ENCODE results near the gene SYT5. TPM values are rescaled to one million over a fixed set of nuclear protein-coding genes. Genes with fewer than 3 reads are reported as not detected.
A peak's percentile ranks its signal among the peaks of the same experiment; 100 is the strongest.

Gene SYT5
- total and polyA plus RNA-seq, 2 experiments from 2014 or later: 0.12 TPM; not detected in 1

- H3K36me3 ChIP-seq: no peaks in the 10 kb centered on the region
- H3K4me1 ChIP-seq (ENCODE audit: low read depth): peaks cover 15% of the 10 kb centered on the region
- TF ChIP-seq CTCF (IDR thresholded peaks at IDR 0.05; ENCODE audit: low read depth, low read length): no peak
- H3K27ac ChIP-seq: no peak overlapping the region
- H3K4me3 ChIP-seq: no peak overlapping the region
- H3K9me3 ChIP-seq (ENCODE audit: low read depth): no peaks in the 10 kb centered on the region
- H3K27me3 ChIP-seq: peaks cover 22% of the 10 kb centered on the region
- DNase-seq (ENCODE audit: low read depth in 1 of 2, low spot score in 1 of 2): no peak
Observed at GRCh38 chr19:55161571-55162322, 18.3 kb downstream of the SYT5 start.

- H3K27me3 ChIP-seq: peaks cover 22% of the 10 kb centered on the region
- peaks cover 15% of the 10 kb centered on the region for H3K4me1 ChIP-seq (ENCODE audit: low read depth)
- DNase-seq (ENCODE audit: low read depth in 1 of 2, low spot score in 1 of 2): no peak
- no peak overlapping the region for H3K4me3 ChIP-seq
- no peaks in the 10 kb centered on the region for H3K9me3 ChIP-seq (ENCODE audit: low read depth)
- H3K36me3 ChIP-seq: no peaks in the 10 kb centered on the region
- TF ChIP-seq CTCF (IDR thresholded peaks at IDR 0.05; ENCODE audit: low read depth, low read length): no peak
- H3K27ac ChIP-seq: no peak overlapping the region
Observed at GRCh38 chr19:55160986-55161365, 19.1 kb downstream of the SYT5 start.

- H3K4me3 ChIP-seq: no peak overlapping the region
- peaks cover 22% of the 10 kb centered on the region for H3K27me3 ChIP-seq
- TF ChIP-seq CTCF (IDR thresholded peaks at IDR 0.05; ENCODE audit: low read depth, low read length): peak; percentile 96
Observed at GRCh38 chr19:55160128-55160985, 19.7 kb downstream of the SYT5 start.

DNA sequence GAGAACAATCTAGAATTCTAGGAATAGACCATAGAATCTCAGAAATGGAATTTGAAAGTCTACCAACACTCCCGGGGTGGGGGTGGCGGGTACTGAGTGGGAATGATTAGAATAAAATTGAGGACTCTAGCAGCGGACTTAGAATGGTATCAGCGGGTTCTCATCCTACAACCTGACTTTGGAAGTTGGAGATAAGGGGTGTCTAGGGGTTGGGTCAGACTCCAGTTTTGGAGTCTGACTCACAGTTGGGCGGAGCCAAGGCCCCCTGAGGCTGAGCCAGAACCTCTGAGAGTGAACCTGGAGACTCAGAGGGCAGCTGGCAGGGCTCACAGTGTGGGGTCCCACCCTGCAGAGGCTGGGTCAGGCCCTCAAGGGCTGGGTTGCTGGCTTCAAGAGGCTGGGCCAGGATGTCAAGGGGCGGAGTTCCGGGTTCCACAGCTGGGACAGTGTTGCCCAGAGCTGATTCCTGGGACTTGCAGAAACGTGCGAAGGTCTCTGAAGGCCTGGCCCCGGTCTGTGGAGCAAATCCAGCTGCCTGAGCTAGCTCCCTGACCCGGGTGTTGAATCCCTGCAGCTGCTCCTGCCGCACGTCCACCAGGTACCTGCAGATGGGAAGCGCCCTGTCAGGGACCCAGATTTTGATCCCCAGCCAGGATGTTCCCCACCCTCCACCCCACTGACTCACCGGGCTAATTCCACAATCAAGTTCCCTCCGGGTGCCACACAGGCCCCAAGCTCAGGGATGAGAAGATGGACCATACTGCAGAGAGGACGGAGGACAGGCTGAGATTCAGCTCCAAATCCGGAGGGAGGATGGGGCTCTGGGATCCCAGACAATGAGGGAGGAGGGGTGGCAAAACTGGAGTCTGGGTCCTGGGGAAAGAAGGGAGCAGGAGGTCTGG, 21.0 kb downstream of the SYT5 start:
- no peaks in the 10 kb centered on the region for H3K36me3 ChIP-seq
- H3K27me3 ChIP-seq: peaks cover 22% of the 10 kb centered on the region
- DNase-seq (ENCODE audit: low read depth in 1 of 2, low spot score in 1 of 2): peak; percentile 51 to 70
- H3K4me3 ChIP-seq: no peak overlapping the region
- H3K4me1 ChIP-seq (ENCODE audit: low read depth): peaks cover 15% of the 10 kb centered on the region
- peak overlapping the region; percentile 48 for H3K27ac ChIP-seq
- no peaks in the 10 kb centered on the region for H3K9me3 ChIP-seq (ENCODE audit: low read depth)
- TF ChIP-seq CTCF (IDR thresholded peaks at IDR 0.05; ENCODE audit: low read depth, low read length): no peak

More at GRCh38 chr19:55160128-55160985, 19.7 kb downstream of the SYT5 start:
- DNase-seq (ENCODE audit: low read depth in 1 of 2, low spot score in 1 of 2): peak; percentile 89 to 92
- Histone ChIP-seq H3K9me3 (ENCODE audit: low read depth) (no peaks in the 10 kb centered on the region), H3K36me3 (no peaks in the 10 kb centered on the region), H3K4me1 (ENCODE audit: low read depth) (peaks cover 15% of the 10 kb centered on the region), H3K27ac (no peak overlapping the region)

DNA sequence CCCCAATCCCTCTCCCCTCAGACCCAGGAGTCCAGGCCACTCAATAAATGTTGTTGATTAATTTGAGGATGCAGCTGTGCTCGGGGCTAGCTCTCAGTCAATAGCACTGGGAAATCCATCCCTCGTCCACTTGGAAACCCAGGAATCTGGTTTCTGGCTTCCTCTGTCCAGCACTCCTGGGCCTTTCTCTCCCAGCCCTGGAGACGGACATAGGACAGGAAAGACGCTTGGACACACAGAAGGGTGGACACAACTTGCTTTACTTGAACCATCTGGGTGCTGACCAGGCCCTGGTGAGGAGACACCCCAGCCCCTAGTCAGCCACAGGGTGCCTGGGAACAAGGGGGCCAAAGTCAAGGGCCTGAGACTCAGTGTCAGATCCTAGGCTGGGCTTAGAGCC, 21.7 kb downstream of the SYT5 start:
- no peak for DNase-seq (ENCODE audit: low read depth in 1 of 2, low spot score in 1 of 2)
- H3K27ac ChIP-seq: peak overlapping the region; percentile 48
- no peaks in the 10 kb centered on the region for H3K36me3 ChIP-seq
- TF ChIP-seq CTCF (IDR thresholded peaks at IDR 0.05; ENCODE audit: low read depth, low read length): no peak
- peaks cover 15% of the 10 kb centered on the region for H3K4me1 ChIP-seq (ENCODE audit: low read depth)
- H3K9me3 ChIP-seq (ENCODE audit: low read depth): no peaks in the 10 kb centered on the region
- no peak overlapping the region for H3K4me3 ChIP-seq
- peaks cover 22% of the 10 kb centered on the region for H3K27me3 ChIP-seq

All from cardiac muscle cell (in vitro differentiated cells and primary cell).